ENCODE measurements around the gene EHMT1. TPM values are rescaled to one million over a fixed set of nuclear protein-coding genes. Genes with fewer than 3 reads are reported as not detected.

The EHMT1 gene
- total and polyA plus RNA-seq, 9 of the 15 experiments (the other 6 are each of a cell fraction or from before 2014, with no cell fraction given) = 2.2 to 76.0 (median 36.4) TPM

DNA sequence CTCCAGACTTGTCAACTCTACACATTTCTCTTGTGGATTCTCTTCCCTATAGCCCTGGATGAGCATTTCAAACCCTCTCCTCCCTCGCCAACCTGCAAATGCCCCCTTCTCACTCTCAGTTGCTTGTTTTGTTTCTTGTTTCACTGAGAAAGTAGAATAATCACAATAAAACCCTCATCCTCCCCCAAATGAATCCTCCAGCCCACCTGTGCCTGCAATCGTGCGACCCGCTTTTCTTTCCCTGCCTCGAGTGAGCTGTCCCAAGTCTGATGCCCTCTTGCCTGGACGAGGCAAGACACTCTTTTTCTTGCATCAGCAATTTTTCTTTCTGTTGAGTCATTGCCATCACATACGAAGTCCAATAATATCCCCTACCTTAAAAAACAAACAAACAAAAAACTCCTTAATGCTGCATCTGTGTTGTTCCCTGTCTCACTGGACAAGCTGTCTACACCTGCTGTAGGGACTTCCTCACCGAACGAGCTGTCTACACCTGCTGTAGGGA lies 255.1 kb downstream of the EHMT1 start:
- Histone ChIP-seq H3K27ac (ENCODE audit: extremely low read depth, low read depth, low read length) (no peak overlapping the region), H3K27me3 (ENCODE audit: control insufficient read depth in 2 of 2, insufficient read depth in 2 of 2, low read length in 2 of 2) (peaks cover 8 to 43% of the 10 kb centered on the region in 2 experiments; a peak in 4 of 5 replicates), H4K20me1 (replicated peaks; ENCODE audit: control insufficient read depth, insufficient read depth, low read length) (no peaks in the 10 kb centered on the region), H3K36me3 (ENCODE audit: control insufficient read depth, insufficient read depth, low read length) (no peaks in the 10 kb centered on the region), H3K9me1 (ENCODE audit: control insufficient read depth, insufficient read depth, low read length) (no peaks in the 10 kb centered on the region), H3K4me1 (replicated peaks in 1 of 2; ENCODE audit: control insufficient read depth in 2 of 2, insufficient read depth in 2 of 2, low read length in 2 of 2) (peaks cover 0 to 14% of the 10 kb centered on the region in 2 experiments; a peak in 3 of 5 replicates), H3K4me3 (no peak overlapping the region), H2AFZ (ENCODE audit: low read depth, low read length) (no peak overlapping the region), H3K4me2 (ENCODE audit: insufficient read depth, low read length) (peak overlapping the region; percentile 18; the same call in 1 of the 2 replicates), H3K79me2 (ENCODE audit: control insufficient read depth, insufficient read depth, low read length) (no peaks in the 10 kb centered on the region), H3K9me3 (replicated peaks; ENCODE audit: control insufficient read depth, insufficient read depth, low read depth, low read length) (no peaks in the 10 kb centered on the region), H3K9ac (ENCODE audit: insufficient read depth in 1 of 2, low read depth in 2 of 2, low read length in 2 of 2) (no peak overlapping the region)
- ChIA-PET POLR2A (interaction anchor here (0.7 to 1.8 kb wide), 2 partner anchors 8 to 253 kb away, joined by 5 read pairs; no protein-coding TSS in a partner anchor), CTCF (ENCODE audit: low intra/inter-chr PET ratio) (no interaction called here)
- ATAC-seq (no peak), FAIRE-seq (no peak), DNase-seq (ENCODE audit: extremely low read depth in 1 of 4, low spot score in 3 of 4) (no peak)
- 9% methylated on average over 8 of the region's 9 CpGs for WGBS (ENCODE audit: insufficient coverage, low coverage, missing lambda C conversion rate)
- in situ Hi-C loops (cut with MboI) (no loop called here), intact Hi-C loops (cut with micrococcal nuclease) (no loop called here)
- no TSS peak for BruUV-seq (replicated peaks)
- TF ChIP-seq NFE2 (IDR thresholded peaks at IDR 0.05; ENCODE audit: low read depth) (0 out of 2 replicates have a peak, but pooled peaks have one; percentile 22), MAFF (IDR thresholded peaks at IDR 0.05; ENCODE audit: low read length) (peak; percentile 63), MAFK (IDR thresholded peaks at IDR 0.05; ENCODE audit: low read length) (peak; percentile 67; the same call in 1 of the 2 replicates), TAF15 (IDR thresholded peaks at IDR 0.05; ENCODE audit: low read depth, low read length) (no peak), CBFB (CRISPR knock-in tag; IDR thresholded peaks at IDR 0.05) (no peak), HMBOX1 (IDR thresholded peaks at IDR 0.05) (no peak), MAZ (CRISPR knock-in tag; conservative IDR thresholded peaks at IDR 0.05 in 1 of 2, IDR thresholded peaks at IDR 0.05 in 1 of 2) (no peak), PTRF (tag; IDR thresholded peaks at IDR 0.05) (no peak), FOS (IDR thresholded peaks at IDR 0.05; ENCODE audit: extremely low read depth, insufficient read length) (no peak), SIX5 (IDR thresholded peaks at IDR 0.05; ENCODE audit: borderline replicate concordance in 1 of 2, insufficient read depth in 1 of 2, low read depth in 1 of 2, low read length in 2 of 2) (no peak), L3MBTL2 (IDR thresholded peaks at IDR 0.05) (peak; percentile 45; the same call in 1 of the 2 replicates), C11orf30 (IDR thresholded peaks at IDR 0.05; ENCODE audit: low read depth) (peak; percentile 97), CREM (IDR thresholded peaks at IDR 0.05; ENCODE audit: low read depth) (no peak)
- TF ChIP-seq, protein P1, sequence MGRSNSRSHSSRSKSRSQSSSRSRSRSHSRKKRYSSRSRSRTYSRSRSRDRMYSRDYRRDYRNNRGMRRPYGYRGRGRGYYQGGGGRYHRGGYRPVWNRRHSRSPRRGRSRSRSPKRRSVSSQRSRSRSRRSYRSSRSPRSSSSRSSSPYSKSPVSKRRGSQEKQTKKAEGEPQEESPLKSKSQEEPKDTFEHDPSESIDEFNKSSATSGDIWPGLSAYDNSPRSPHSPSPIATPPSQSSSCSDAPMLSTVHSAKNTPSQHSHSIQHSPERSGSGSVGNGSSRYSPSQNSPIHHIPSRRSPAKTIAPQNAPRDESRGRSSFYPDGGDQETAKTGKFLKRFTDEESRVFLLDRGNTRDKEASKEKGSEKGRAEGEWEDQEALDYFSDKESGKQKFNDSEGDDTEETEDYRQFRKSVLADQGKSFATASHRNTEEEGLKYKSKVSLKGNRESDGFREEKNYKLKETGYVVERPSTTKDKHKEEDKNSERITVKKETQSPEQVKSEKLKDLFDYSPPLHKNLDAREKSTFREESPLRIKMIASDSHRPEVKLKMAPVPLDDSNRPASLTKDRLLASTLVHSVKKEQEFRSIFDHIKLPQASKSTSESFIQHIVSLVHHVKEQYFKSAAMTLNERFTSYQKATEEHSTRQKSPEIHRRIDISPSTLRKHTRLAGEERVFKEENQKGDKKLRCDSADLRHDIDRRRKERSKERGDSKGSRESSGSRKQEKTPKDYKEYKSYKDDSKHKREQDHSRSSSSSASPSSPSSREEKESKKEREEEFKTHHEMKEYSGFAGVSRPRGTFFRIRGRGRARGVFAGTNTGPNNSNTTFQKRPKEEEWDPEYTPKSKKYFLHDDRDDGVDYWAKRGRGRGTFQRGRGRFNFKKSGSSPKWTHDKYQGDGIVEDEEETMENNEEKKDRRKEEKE (IDR thresholded peaks at IDR 0.05; ENCODE audit: borderline replicate concordance in 1 of 2, control insufficient read depth in 1 of 2, low read depth in 2 of 2, low read length in 1 of 2) = no peak
- TF ChIP-seq, protein P2, sequence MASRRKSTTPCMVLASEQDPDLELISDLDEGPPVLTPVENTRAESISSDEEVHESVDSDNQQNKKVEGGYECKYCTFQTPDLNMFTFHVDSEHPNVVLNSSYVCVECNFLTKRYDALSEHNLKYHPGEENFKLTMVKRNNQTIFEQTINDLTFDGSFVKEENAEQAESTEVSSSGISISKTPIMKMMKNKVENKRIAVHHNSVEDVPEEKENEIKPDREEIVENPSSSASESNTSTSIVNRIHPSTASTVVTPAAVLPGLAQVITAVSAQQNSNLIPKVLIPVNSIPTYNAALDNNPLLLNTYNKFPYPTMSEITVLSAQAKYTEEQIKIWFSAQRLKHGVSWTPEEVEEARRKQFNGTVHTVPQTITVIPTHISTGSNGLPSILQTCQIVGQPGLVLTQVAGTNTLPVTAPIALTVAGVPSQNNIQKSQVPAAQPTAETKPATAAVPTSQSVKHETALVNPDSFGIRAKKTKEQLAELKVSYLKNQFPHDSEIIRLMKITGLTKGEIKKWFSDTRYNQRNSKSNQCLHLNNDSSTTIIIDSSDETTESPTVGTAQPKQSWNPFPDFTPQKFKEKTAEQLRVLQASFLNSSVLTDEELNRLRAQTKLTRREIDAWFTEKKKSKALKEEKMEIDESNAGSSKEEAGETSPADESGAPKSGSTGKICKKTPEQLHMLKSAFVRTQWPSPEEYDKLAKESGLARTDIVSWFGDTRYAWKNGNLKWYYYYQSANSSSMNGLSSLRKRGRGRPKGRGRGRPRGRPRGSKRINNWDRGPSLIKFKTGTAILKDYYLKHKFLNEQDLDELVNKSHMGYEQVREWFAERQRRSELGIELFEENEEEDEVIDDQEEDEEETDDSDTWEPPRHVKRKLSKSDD (conservative IDR thresholded peaks at IDR 0.05; ENCODE audit: low read length) = no peak
